ENCODE data around the gene COG2.
"Not testable (repeated sequence)": the region's sequence is repeated elsewhere in the genome, so short reads cannot be mapped to it uniquely, and the experiment has no call there.

COG2 gene

DNA sequence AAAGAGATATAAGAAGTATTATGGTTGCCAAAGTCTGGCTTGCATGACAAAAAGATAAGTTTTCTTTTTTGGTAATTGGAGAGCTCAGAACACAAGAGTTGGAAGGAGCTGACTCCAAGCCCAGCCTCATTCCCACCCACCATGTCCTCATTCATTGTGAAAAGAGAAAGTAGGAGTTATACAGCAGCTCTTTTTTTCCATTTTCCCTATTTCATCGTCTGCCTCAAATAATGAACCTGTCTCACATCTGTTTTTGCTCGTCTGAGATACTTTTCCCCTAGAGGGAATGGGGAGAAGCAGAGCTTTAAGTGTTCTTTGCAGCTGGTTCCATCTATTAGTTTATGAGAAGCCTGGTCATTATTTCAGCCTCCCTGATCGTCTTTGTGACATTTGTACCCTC, 36.9 kb downstream of the COG2 start:
- DNase-seq = no peak

DNA sequence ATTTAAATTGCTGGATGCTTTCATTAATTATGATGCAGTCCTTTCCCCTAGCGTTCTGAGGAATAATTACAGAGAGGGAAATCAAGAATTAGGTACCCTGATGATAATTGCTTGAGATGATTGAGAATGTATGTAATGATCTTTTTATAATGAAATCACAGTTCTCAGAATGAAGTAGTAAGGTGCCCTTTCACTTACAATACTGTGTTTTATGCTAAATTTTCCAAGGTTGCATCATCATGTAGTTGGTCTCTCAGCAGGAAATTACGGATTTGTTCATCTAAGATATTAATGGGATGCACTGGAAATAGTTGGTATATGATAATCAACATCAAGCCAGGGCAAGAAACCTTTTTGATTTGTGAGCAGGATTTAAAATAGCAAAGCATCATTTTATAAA, 37.5 kb downstream of the COG2 start:
- DNase-seq = no peak

GRCh38 chr1:230680300-230681025, 38.2 kb downstream of the COG2 start:
- no peak for DNase-seq

GRCh38 chr1:230681599-230681998, 39.3 kb downstream of the COG2 start:
- no peak for DNase-seq

- DNase-seq = no peak
These were observed 40.0 kb downstream of the COG2 start for GRCh38 chr1:230682274-230682673.

DNA sequence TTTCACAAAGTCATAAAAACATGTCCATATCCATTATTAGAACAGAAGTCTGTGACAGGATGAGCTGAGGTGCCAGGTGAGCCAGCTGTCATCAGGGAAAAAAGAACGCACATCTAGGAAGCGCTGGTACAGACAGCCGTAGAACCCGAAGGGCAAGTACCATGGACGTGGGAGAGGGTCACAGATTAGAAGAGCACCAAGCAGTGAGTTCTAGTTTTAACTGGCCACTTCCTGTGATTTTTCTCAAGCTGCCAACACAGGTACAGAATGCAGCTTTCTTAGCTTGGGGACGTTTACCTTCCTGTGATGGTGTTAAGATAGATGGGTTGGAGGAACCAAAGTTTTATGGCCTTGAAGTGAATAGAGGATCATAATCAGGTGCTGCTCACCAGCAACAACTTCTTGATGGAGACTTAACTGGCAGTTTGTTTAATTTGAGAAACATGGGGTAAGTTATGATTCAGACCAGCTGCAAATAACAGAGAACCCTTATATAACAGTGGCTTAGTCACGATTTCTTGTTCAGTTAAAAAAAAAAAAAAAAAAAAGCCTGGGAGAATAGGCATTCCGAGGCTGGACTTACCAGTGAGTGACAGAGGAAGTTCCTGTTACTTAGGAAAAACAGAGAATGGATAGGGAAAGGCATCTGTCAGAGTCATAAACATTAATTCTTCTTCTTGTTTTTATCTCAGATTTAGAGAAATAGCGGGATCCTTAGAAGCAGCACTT, 40.8 kb downstream of the COG2 start:
- no peak for DNase-seq

- DNase-seq = no peak
These were observed 41.9 kb downstream of the COG2 start for GRCh38 chr1:230684146-230684545.

DNA sequence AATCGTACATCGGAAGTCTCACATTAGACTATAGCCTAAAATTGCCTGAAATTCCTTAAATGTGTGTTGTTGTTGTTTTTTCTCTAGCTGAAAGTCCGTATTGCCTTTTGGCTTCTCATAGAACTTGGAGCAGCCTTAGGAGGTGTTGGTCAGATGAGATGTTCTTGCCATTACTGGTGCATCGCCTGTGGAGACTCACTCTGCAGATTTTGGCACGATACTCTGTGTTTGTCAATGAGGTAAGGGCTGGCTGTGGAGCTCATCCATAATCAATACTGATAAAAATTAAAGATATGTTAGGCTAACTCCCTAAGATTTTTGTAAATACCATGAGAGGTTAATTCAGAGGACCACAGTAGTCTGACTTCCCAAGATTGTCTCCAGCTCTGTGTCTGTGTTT, 42.7 kb downstream of the COG2 start:
- DNase-seq = no peak

DNA sequence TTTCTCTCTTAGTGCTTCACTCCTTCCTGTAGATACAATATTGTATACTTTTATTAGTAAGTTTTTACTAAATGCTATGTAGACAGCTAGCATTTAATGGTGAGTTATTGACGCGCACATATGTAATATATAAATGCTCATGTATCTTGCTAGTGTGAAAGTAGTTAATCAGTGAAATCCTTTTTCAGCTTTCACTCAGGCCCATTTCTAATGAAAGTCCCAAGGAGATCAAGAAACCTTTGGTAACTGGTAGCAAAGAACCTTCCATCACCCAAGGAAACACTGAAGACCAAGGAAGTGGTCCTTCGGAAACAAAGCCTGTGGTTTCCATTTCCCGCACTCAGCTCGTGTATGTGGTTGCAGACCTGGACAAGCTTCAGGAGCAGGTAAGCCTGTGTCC, 44.5 kb downstream of the COG2 start:
- no peak for DNase-seq

GRCh38 chr1:230690101-230690500, 47.8 kb downstream of the COG2 start:
- no peak for DNase-seq

GRCh38 chr1:230691615-230692014, 49.3 kb downstream of the COG2 start:
- DNase-seq = no peak

- DNase-seq = no peak
These were observed 50.9 kb downstream of the COG2 start for GRCh38 chr1:230693221-230693620.

- no peak for DNase-seq
These were observed 51.5 kb downstream of the COG2 start for GRCh38 chr1:230693777-230694176.

- DNase-seq = no peak
These were observed 52.2 kb downstream of the COG2 start for GRCh38 chr1:230694464-230694863.

DNA sequence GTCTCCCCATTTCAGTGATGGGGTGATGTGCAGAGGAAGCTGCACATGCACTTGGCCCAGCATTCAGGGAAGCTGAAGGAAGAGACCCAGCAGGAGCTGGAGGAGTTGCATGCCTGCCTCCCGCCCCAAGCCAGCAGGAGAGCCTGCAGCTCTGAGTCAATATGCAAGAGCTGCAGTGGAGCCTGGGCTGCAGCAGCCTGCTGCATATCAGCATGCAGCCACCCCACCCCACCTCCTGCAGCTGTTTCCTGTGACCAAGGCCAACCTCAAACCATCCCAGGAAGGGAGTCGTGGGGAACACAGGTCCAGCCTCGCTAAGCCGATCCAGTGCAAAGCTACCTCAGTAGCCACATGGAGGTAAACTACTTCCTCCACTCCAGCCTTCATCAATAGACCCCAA, 52.7 kb downstream of the COG2 start:
- DNase-seq = no peak

GRCh38 chr1:230696218-230696617, 53.9 kb downstream of the COG2 start:
- no peak for DNase-seq

DNA sequence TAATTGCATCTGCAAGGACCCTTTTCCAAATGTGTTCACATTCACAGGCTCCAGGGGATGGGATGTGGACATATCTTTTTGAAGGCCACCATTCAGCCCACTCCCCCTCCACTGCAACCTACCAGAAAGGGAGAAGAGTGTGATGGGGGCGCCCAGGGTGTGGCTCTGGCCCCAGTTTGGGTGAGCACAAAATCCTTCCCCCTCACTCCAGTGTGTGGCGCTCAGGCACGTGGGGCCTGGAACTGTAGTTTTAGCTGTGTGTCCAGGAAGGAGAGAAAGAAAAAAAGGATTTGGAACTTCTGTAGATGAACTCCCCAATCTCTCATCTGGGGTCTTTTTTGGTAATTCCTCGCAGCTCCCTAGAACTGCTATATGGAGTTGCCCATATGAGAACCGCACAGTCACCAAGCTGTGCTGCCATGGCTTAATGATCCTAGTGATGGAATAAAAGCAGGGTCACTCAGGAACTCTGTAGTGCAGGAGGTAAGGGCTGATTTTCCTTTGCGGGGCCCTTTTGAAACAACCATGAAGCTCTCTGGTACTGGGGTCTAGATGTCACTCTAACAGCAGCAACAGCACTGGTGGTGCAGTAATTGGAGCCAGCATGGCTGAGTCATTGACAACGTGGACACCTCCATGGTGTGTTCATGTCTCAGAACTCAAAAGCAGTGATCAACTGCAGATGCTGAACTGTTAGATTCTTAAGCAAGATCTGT, 54.6 kb downstream of the COG2 start:
- DNase-seq = no peak

DNA sequence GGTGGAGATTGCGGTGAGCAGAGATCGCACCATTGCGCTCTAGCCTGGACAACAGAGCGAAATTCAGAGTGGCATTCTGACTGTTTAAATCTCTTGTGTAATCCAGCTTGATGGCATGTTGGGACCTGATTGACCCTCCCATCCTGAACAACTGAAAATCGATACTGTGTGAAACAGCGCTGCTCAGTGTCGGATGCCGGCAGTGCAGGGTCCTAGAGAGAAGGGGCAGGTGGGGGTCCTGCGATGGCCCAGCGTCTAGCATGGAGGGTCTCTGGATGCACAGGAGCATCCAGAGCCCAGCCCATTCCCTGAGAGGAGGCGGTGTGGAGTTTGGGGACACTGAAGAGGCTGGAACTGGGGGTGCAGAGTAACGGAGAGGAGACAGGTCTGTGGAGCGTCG, 55.8 kb downstream of the COG2 start:
- no peak for DNase-seq

GRCh38 chr1:230698964-230699363, 56.7 kb downstream of the COG2 start:
- not testable (repeated sequence) for DNase-seq

GRCh38 chr1:230699716-230700115, 57.4 kb downstream of the COG2 start:
- no peak for DNase-seq

- DNase-seq = no peak
These were observed 57.9 kb downstream of the COG2 start for GRCh38 chr1:230700132-230700531.

- no peak for DNase-seq
These were observed 59.2 kb downstream of the COG2 start for GRCh38 chr1:230701434-230701833.

DNA sequence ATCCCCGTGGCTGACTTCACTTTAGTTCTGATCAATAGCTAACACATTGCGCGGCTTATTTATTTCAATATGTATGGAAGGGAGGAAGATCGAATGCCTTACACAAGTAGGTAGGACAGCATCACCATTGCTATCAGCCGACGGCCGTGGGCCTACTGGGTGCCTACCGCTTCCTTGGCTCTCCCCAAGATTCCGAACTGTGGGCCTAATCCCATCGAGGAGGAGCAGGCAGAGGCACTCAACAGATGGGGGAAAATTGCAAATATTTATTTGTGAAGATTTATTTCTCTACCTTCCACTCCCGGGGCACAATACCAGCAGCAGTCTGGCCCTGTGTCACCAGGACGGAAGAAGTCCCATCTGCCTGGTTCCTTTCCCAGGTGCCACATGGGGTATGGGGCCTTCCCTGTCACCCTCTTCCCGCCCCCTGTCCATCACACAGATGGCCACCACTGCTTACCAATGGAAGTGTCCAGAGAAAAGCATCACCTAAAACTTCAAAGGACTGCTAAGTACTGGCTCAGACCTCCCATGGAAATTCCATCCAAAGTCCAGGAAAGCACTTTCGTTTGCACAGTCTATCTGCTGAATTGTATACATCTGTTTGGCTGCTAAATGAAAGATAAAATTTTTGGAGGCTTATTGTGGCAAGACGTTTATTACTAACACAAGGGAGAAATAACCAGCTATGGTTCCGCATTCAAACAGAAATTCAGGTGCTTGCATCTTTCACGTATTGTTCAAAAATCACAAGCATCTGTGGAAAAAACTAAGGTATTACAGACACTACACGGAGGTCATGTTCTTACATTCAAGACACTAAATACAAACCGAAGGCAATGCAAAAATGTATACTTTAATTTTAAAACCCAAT, 59.9 kb downstream of the COG2 start:
- DNase-seq = no peak

Measured in CD4-positive, alpha-beta T cell treated with Interleukin-4 for 4 hours (primary cell).